ENCODE measurements around the gene NUP62CL.
"Not testable (repeated sequence)": the region's sequence is repeated elsewhere in the genome, so short reads cannot be mapped to it uniquely, and the experiment has no call there.

- not testable (repeated sequence) for TF ChIP-seq POLR2AphosphoS5 (IDR thresholded peaks at IDR 0.05; ENCODE audit: borderline replicate concordance, low read depth, low read length); EZH2 (IDR thresholded peaks at IDR 0.05); FOXP2 (optimal IDR thresholded peaks at IDR 0.05; ENCODE audit: control extremely low read depth, extremely low read length, insufficient read depth)
These were observed 8.2 kb downstream of the NUP62CL start for GRCh38 chrX:107198074-107198473.

Data from SK-N-MC (cell line).